Omental fat pad (tissue), 4 donors: ENCODE measurements around the gene CD99. TPM values are rescaled to one million over a fixed set of nuclear protein-coding genes. Genes with fewer than 3 reads are reported as not detected.

Source experiments
- ATAC-seq: fragments of 150-250 bp; one replicate; pipeline ENCODE4 v1.9.1; 2016; ENCODE audit warnings: mild to moderate bottlenecking, moderate library complexity; ENCODE audit not compliant: low FRiP score
- DNase-seq: peaks from one replicate; pipeline ENCODE4 v3.0.0-alpha.2; 2019; ENCODE audit warnings: low spot score
- CTCF ChIP-seq, 3 donors: fragments of 450-650 bp; IDR thresholded peaks; one replicate each; pipeline ENCODE4 v1.5.1; 2016 to 2017; ENCODE audit warnings: antibody characterized with exemption in 3 of 3, mild to moderate bottlenecking in 3 of 3, moderate library complexity in 2 of 3
- total RNA-seq, 4 donors: library from RNA; depleted of rRNA; stranded (reverse); fragments of >200 nt; gene quantifications; one replicate each; pipeline ENCODE4 v1.1.0, GENCODE V29; 2016

The CD99 gene
- total RNA-seq, 4 donors from 2014 or later: 206 to 412 (median 295) TPM

DNA sequence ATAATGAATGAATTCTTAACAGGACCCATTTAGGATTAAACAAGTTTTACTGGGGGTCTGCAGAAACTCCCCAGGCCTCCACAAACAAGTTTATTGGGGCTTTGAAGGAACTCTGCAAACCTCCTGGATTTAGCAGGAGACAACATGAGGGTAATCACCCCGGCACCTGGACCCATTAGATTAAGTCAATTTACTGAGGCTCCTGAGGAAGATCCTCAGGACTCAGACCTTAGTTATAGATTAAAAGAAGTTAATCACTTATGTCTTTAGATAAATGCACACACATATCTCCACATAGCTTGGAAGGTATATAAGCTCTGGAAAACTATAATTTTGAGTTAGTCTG lies 90.1 kb downstream of the CD99 start:
- TF ChIP-seq CTCF (IDR thresholded peaks at IDR 0.05): no peak

GRCh38 chrX:2781698-2782097 lies 90.6 kb downstream of the CD99 start:
- DNase-seq (no peak), ATAC-seq (no peak)
- no peak for TF ChIP-seq CTCF (IDR thresholded peaks at IDR 0.05)

More for the DNA sequence above, 90.1 kb downstream of the CD99 start:
- DNase-seq: no peak
- ATAC-seq: no peak

DNA sequence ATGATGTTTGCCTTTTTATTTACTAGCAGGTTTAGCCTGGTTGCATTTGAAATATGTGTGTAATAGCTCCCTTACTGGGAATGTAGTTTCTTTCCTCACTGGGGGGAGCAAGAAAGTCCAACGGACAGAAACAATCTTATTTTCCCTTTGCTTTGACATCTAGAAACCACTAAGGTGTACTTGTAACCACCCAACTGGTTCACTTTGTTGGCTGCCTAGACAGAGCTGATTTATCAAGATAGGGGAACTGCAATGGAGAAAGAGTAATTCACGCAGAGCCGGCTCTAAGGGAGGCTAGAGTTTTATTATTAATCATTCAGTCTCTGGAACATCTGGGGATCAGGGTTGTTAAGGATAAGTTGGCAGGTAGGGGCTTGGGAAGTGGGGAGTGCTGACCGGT lies 91.1 kb downstream of the CD99 start:
- no peak for TF ChIP-seq CTCF (IDR thresholded peaks at IDR 0.05)
- ATAC-seq: no peak

GRCh38 chrX:2782778-2783177 lies 91.7 kb downstream of the CD99 start:
- DNase-seq: no peak
- no peak for TF ChIP-seq CTCF (IDR thresholded peaks at IDR 0.05)
- no peak for ATAC-seq

More for the DNA sequence above, 91.1 kb downstream of the CD99 start:
- no peak for DNase-seq

DNA sequence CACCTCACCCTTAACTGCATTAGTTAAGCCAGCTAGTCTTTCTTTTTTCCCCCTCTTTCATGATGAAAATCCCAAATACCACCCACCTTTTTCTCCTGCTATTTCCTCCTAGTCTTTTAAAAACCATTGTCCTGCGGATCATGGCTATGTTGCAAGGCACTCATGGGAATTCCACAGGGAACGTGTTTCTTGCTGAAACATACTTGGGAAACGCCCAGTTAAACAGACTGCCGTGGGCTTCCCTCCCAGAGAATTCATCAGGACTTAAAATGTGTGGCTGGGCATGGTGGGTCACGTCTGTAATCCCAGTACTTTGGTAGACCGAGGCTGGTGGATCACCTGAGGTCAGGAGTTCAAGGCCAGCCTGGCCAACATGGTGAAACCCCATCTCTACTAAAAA lies 92.9 kb downstream of the CD99 start:
- ATAC-seq (no peak), DNase-seq (no peak)
- no peak for TF ChIP-seq CTCF (IDR thresholded peaks at IDR 0.05)

DNA sequence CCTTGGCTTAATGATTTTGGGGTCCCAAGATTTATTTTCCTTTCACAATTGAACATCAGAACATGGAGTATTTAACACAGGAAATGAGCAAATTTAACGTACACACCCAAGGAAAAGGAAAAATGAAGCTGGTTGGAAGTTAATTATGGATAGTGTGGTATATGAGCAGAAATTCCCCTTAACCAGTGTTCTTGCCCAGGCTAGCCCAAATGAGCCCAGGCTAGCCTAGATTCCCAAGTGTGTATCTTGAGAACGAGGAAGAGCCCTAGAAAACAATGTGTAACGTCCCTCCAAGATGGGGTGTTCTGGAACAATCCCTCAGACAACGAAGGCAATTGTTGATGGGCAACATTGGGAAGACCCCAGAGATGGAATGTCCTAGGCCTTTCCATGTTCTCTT lies 94.4 kb downstream of the CD99 start:
- no peak for DNase-seq
- TF ChIP-seq CTCF (IDR thresholded peaks at IDR 0.05): no peak
- ATAC-seq: no peak

- DNase-seq (no peak), ATAC-seq (no peak)
- no peak for TF ChIP-seq CTCF (IDR thresholded peaks at IDR 0.05)
Measured at GRCh38 chrX:2788980-2789379, 97.9 kb downstream of the CD99 start.
